ENCODE measurements around the gene ID3.

ID3 gene

GRCh38 chr1:23575226-23575810 is 16.0 kb upstream of the ID3 start:
- no peaks in the 10 kb centered on the region for H3K9me3 ChIP-seq (ENCODE audit: severe bottlenecking)
- peak; percentile 49 for DNase-seq
- H3K4me3 ChIP-seq (ENCODE audit: low read depth, low read length) = no peak overlapping the region
- peak overlapping the region; percentile 24; the same call in 1 of the 2 replicates for H3K27ac ChIP-seq
- no peaks in the 10 kb centered on the region for H3K27me3 ChIP-seq (ENCODE audit: insufficient read depth, low read depth, severe bottlenecking)
- H3K36me3 ChIP-seq = no peaks in the 10 kb centered on the region
- TF ChIP-seq CTCF (IDR thresholded peaks at IDR 0.05; ENCODE audit: low read depth, low read length) = no peak

GRCh38 chr1:23574265-23574754 is 15.0 kb upstream of the ID3 start:
- no peak overlapping the region for H3K4me3 ChIP-seq (ENCODE audit: low read depth, low read length)
- no peaks in the 10 kb centered on the region for H3K27me3 ChIP-seq (ENCODE audit: insufficient read depth, low read depth, severe bottlenecking)
- no peak for DNase-seq
- TF ChIP-seq CTCF (IDR thresholded peaks at IDR 0.05; ENCODE audit: low read depth, low read length) = no peak
- H3K36me3 ChIP-seq = no peaks in the 10 kb centered on the region
- H3K9me3 ChIP-seq (ENCODE audit: severe bottlenecking) = no peaks in the 10 kb centered on the region
- no peak overlapping the region for H3K27ac ChIP-seq

- H3K36me3 ChIP-seq = no peaks in the 10 kb centered on the region
- DNase-seq = no peak
- no peaks in the 10 kb centered on the region for H3K27me3 ChIP-seq (ENCODE audit: insufficient read depth, low read depth, severe bottlenecking)
- no peak for TF ChIP-seq CTCF (IDR thresholded peaks at IDR 0.05; ENCODE audit: low read depth, low read length)
- no peak overlapping the region for H3K27ac ChIP-seq
- H3K9me3 ChIP-seq (ENCODE audit: severe bottlenecking) = no peaks in the 10 kb centered on the region
- no peak overlapping the region for H3K4me3 ChIP-seq (ENCODE audit: low read depth, low read length)
Measured at GRCh38 chr1:23573574-23574182, 14.4 kb upstream of the ID3 start.

GRCh38 chr1:23571465-23571864 is 12.2 kb upstream of the ID3 start:
- H3K27ac ChIP-seq = no peak overlapping the region
- H3K36me3 ChIP-seq = no peaks in the 10 kb centered on the region
- no peak for TF ChIP-seq CTCF (IDR thresholded peaks at IDR 0.05; ENCODE audit: low read depth, low read length)
- no peaks in the 10 kb centered on the region for H3K27me3 ChIP-seq (ENCODE audit: insufficient read depth, low read depth, severe bottlenecking)
- H3K9me3 ChIP-seq (ENCODE audit: severe bottlenecking) = no peaks in the 10 kb centered on the region
- DNase-seq = no peak
- no peak overlapping the region for H3K4me3 ChIP-seq (ENCODE audit: low read depth, low read length)

- Histone ChIP-seq H3K9me3 (ENCODE audit: severe bottlenecking) (no peaks in the 10 kb centered on the region), H3K4me3 (ENCODE audit: low read depth, low read length) (no peak overlapping the region), H3K36me3 (no peaks in the 10 kb centered on the region), H3K27me3 (ENCODE audit: insufficient read depth, low read depth, severe bottlenecking) (no peaks in the 10 kb centered on the region), H3K27ac (no peak overlapping the region)
- no peak for DNase-seq
- no peak for TF ChIP-seq CTCF (IDR thresholded peaks at IDR 0.05; ENCODE audit: low read depth, low read length)
Measured at GRCh38 chr1:23570001-23570691, 10.8 kb upstream of the ID3 start.
